COR-L47 (cell line): ENCODE results near the gene BEX4.
"Not testable (repeated sequence)": the region's sequence is repeated elsewhere in the genome, so short reads cannot be mapped to it uniquely, and the experiment has no call there.

Experiments used
- DNase-seq: peaks from one replicate; lab custom pipeline; 2025; lab: John Stamatoyannopoulos, UW

Gene BEX4

GRCh38 chrX:103214870-103215424 lies at the start of gene BEX4:
BEX4 (plus strand) TSS chrX:103215108; CDS start chrX:103216154, 1,046 bp downstream.
- DNase-seq, result peak; percentile 59

GRCh38 chrX:103170216-103170615 lies 44.7 kb upstream of the BEX4 start:
- DNase-seq, result no peak

- no peak for DNase-seq
Observed at GRCh38 chrX:103171353-103171752, 43.6 kb upstream of the BEX4 start.

GRCh38 chrX:103175256-103175655 lies 39.7 kb upstream of the BEX4 start:
- not testable (repeated sequence) for DNase-seq

- DNase-seq, result peak; percentile 5
Observed at GRCh38 chrX:103175944-103176753, 38.8 kb upstream of the BEX4 start.

- no peak for DNase-seq
Observed at GRCh38 chrX:103177556-103177955, 37.4 kb upstream of the BEX4 start.

GRCh38 chrX:103183912-103184311 lies 31.0 kb upstream of the BEX4 start:
- no peak for DNase-seq

- DNase-seq, result no peak
Observed at GRCh38 chrX:103187953-103188475, 26.9 kb upstream of the BEX4 start.

GRCh38 chrX:103197721-103198306 lies 17.1 kb upstream of the BEX4 start:
- no peak for DNase-seq

- DNase-seq, result not testable (repeated sequence)
Observed at GRCh38 chrX:103198668-103199067, 16.2 kb upstream of the BEX4 start.

GRCh38 chrX:103201041-103201440 lies 13.9 kb upstream of the BEX4 start:
- DNase-seq, result no peak

- no peak for DNase-seq
Observed at GRCh38 chrX:103210056-103210455, 4.9 kb upstream of the BEX4 start.

GRCh38 chrX:103211012-103211715 lies 3.7 kb upstream of the BEX4 start:
- peak; percentile 18 for DNase-seq

- no peak for DNase-seq
Observed at GRCh38 chrX:103212749-103213457, 2.0 kb upstream of the BEX4 start.

GRCh38 chrX:103215425-103215991 lies 600 bp downstream of the BEX4 start:
- DNase-seq, result peak; percentile 5

- no peak for DNase-seq
Observed at GRCh38 chrX:103220511-103221323, 5.8 kb downstream of the BEX4 start.

GRCh38 chrX:103225918-103226317 lies 11.0 kb downstream of the BEX4 start:
- not testable (repeated sequence) for DNase-seq

GRCh38 chrX:103233263-103233662 lies 18.4 kb downstream of the BEX4 start:
- DNase-seq, result no peak

- DNase-seq, result no peak
Observed at GRCh38 chrX:103234869-103235268, 20.0 kb downstream of the BEX4 start.

GRCh38 chrX:103235608-103236007 lies 20.7 kb downstream of the BEX4 start:
- not testable (repeated sequence) for DNase-seq
